Stimulated activated CD4-positive, alpha-beta T cell treated with anti-CD3 and anti-CD28 coated beads, Interleukin-2, amount 100 ng/mL, for 24 hours (primary cell): ENCODE data around the gene SCN2A.
A peak's percentile ranks its signal among the peaks of the same experiment; 100 is the strongest.
"Not testable (repeated sequence)": the region's sequence is repeated elsewhere in the genome, so short reads cannot be mapped to it uniquely, and the experiment has no call there.

ENCODE experiments used
- DNase-seq, 2 donors: peaks; one replicate each; pipeline ENCODE4 v3.0.0-alpha.2; 2020

SCN2A gene

GRCh38 chr2:165256618-165257017 lies 17.4 kb downstream of the SCN2A start:
- no peak for DNase-seq

- not testable (repeated sequence) for DNase-seq
Observed at GRCh38 chr2:165260347-165260746, 21.1 kb downstream of the SCN2A start.

DNA sequence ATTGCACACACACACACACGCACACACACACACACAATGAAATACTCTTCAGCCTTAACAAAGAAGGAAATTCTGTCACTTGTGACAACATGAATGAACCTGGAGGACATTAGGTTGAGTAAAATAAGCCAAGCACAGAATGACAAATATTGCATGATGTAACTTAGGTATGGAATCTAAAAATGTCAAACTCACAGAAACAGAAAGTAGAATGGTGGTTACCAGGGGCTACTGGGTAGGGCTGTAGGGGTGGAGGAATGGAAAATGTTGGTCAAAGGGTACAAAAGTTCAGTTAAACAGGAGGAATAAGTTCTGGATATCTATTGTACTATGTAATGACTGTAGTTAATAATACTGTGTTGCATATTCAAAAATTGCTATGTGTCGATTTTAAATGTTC lies 29.5 kb downstream of the SCN2A start:
- DNase-seq: peak in 1 of 2 donors; percentile 1

DNA sequence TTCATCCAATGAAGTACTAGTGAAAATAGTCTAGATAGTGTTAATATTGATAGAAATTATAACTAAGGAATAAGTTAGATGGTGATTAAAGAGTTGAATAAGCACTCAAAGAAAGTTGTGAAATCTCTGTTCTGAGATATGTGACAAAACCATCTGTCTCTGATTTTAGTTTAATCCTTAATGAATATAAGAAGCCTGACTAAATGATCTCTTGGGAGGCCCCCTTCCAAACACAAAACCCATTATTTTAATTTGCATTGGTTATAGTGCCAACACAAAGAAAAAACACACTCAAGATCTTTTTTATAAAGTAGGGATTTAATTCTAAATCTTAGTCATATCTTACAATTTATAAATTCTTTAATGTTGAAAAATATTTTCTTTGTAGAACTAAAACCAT lies 34.0 kb downstream of the SCN2A start:
- no peak for DNase-seq

DNA sequence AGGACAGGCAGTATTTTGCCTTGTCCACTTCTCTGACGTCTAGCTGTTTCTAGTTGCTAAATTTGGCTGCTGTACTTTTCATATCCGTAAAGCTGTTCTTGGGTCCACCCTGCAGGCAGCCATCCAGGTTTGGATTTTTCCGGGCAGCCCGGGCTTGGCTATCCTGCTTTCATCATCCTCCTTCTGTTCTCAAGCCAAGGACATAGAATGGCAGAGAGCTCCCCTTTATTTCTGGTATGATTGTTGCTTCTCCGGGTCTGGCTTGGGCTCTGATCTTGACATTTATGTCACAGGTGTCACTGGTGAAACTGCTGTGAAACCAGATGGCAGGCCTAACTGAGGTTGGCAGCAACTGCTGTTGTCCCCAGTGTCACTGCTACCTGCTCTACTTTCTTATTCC lies 35.5 kb downstream of the SCN2A start:
- DNase-seq: no peak

- no peak for DNase-seq
Observed at GRCh38 chr2:165275932-165276331, 36.7 kb downstream of the SCN2A start.

DNA sequence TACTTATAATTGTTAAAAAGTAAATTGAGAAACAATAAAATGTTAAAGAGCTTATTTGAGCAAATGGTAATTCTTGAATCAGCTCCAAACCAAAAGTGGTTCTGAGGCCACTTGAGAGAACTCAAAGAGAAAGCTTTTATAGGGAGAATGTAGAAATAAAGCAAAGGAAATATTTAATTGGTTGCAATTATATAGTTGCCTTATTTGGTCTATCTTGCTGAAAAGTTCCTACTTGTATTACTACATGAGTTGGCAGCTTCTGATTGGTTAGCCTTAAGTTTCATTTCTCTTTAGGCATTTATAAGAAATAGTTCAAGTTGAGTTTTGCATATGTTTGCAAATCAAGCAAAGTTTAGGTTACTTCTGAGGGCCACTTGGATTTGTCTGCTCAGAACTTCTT lies 38.1 kb downstream of the SCN2A start:
- no peak for DNase-seq

DNA sequence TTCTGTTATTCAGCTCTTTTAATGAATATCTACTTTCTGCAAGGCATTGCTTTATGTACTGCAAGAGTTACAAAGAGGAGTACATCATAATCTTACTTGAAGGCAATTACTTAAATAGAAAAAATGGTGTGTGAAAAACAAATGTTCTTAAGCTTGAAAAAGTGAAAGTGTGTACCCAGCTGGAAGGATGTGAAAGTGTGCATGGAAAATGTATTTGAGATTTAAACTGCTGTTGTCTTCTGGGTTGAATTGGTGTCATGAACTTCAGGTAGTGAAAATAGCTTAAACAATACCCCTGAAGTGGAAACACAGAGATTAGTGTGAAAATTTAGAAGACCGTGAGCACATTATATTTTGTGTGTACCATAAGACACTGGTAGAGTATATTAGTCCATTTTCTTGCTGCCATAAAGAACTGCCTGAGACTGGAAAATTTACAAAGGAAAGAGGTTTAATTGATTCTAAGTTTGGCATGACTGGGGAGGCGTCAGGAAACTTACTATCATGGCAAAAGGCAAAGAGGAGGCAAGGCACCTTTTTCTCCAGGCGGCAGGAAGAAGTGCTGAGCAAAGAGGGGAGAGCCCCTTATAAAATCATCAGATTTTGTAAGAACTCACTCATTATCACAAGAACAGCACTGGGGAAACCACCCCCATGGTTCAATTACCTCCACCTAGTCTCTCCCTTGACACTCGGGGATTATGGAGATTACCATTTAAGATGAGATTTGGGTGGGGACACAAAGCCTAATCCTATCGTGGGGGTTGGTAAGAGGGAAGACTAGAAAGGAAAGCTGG lies 38.8 kb downstream of the SCN2A start:
- no peak for DNase-seq

DNA sequence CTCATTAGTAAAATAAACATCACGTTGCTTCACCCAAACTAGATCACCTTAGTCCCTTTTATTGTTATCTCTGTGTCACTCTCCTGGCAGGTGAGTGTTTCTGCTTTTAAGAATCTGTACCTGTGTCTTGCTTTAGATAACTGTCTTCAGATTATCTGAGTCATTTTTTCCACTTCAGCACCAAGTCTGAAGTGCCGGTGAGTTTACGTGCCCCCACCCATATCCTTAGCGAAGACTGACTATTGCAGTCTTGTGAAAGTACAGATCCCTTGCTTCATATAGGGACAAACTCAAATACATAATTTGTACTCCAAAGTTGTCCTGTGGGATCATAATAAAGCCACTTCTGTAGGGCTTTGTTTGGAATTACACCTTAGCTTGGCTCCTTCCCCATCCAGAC lies 41.1 kb downstream of the SCN2A start:
- DNase-seq: no peak

- DNase-seq: no peak
Observed at GRCh38 chr2:165281387-165281786, 42.2 kb downstream of the SCN2A start.

GRCh38 chr2:165283342-165283741 lies 44.1 kb downstream of the SCN2A start:
- no peak for DNase-seq

DNA sequence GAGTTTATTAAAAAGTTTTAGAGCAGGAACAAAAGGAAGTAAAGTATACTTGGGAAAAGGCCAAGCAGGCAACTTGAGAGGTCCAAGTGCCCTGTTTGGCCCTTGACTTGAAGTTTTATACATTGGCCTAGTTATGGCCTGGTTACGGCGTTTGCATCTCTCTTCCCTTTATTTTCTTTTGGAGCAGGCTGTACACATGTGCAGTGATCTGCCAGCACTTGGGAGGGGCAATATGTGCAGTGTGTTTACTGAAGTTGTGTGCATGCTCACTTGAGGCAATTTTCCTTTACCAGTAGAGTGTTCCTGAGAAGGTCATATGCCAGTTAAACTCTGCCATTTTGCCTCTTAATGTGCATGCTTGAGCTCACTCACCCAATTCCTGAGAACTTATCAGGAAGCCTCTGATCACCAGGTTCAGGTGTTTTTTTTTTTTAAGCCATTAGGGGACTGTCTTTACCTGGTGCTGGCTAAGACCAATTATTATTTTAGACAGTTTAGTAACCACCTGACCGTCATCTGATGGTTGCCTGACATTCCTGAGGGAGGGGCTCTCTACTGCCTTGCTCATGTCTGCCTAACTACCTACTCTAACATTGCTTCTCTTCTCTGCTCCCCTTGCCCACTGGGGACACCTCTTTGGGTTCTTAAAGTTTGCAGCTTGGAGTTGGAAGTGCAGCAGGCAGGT lies 48.0 kb downstream of the SCN2A start:
- DNase-seq: no peak

- no peak for DNase-seq
Observed at GRCh38 chr2:165289069-165289468, 49.9 kb downstream of the SCN2A start.

DNA sequence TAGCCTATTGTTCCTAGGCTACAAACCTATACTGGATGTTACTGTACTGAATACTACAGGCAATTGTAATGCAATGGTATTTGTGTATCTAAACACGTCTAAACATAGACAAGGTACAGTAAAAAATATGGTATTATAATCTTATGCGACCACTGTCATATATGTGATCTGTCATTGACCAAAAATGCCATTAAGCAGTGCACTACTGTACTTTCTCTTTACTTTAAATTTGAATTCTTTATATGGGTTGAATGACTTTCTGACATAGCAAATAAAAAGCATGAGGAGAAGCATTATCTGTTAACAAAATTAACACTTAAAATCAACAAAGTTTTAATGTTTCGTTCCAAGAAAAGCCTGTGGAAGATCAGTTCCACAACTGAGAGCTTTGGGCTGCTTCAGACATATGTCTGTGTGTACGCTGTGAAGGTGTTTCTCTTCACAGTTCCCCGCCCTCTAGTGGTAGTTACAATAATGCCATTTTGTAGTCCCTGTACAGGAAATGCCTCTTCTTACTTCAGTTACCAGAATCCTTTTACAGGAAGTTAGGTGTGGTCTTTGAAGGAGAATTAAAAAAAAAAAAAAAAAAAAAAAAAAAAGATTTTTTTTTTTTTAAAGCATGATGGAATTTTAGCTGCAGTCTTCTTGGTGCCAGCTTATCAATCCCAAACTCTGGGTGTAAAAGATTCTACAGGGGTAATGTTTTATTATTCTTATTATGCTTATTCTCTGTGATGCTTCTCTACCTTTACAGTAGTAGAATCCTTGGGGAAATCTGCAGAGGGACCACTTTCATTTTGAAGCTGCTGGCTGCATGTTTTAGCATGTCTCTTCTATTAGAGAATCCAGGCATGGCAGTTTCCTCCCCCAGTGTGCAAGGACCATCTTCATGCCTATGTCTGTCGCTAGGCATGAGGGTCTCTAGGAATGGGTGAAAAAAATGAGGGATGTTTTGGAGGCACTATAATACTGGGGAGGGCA lies 54.5 kb downstream of the SCN2A start:
- DNase-seq: peak; percentile 6 to 23

GRCh38 chr2:165294912-165295311 lies 55.7 kb downstream of the SCN2A start:
- DNase-seq: no peak

GRCh38 chr2:165295643-165296042 lies 56.4 kb downstream of the SCN2A start:
- no peak for DNase-seq

DNA sequence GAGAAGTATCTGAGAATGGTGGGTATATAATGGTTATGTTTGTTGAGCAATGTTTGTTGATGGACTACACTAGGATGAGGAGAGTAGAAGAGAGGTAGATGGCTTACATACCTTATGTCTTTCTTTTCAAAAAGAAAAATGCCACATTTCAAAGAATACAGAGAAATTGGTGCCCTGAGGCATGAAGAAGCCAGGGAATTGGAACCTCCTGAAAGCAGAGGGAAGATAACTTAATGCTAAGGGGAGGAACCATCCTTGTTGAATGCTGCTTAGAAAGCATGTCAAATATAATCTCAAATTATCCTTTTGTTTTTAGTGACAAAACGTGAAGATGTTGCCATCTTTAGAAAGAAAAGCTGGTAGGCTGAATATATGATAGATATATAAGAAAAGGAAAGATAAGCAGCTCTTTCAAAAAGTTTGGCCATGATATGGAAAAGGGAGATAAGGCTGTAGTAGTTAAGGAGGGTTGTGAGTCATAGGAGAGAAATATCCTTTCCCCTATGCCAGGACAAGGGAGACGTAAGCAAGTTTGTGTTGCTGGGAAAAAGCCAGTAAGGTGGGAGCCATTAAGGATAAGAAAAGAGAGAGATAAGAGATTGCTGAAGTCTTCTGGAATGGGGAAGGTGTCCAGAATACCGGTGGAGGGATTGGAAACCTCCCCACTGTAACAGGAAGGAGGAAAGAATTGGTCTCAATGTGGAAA lies 66.3 kb downstream of the SCN2A start:
- DNase-seq: no peak

GRCh38 chr2:165307317-165307716 lies 68.1 kb downstream of the SCN2A start:
- no peak for DNase-seq

DNA sequence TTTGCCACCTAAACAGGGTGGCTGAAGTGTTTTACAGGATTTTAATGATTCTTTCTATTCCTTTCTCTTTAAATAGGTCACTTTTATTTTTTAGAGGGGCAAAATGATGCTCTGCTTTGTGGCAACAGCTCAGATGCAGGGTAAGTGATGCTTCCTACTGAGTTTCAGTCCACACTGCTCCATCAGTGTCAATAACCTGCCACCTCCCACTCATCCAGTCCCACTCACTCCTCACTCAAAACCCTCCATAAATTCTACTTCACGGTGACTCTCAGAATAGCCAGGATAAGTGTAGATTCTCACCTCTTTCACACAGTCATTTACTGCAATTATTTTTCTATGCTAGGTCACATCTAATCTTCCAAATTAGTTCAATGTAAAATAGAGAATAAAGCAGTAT lies 72.7 kb downstream of the SCN2A start:
- DNase-seq: no peak

GRCh38 chr2:165312999-165313398 lies 73.8 kb downstream of the SCN2A start:
- DNase-seq: no peak

GRCh38 chr2:165313509-165313908 lies 74.3 kb downstream of the SCN2A start:
- DNase-seq: no peak

DNA sequence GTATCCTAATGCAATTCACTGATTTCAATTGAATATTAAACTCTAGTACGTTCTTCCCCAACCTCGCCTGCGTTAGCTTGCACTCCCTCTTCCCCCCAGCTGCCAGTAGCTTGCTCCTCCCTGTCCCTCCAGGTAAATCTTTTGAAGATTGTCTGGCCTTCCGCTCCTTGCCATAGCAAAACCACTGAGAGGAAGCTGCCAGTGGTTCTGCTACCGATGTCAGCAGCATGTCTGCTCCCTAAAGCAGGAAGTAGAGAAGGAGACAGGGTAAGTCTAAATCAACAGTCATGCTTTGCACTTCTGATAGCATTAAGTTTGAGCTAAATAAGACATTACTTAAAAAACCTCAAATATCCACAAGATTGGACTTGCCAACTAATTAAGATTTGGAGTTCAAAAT lies 89.1 kb downstream of the SCN2A start:
- no peak for DNase-seq

DNA sequence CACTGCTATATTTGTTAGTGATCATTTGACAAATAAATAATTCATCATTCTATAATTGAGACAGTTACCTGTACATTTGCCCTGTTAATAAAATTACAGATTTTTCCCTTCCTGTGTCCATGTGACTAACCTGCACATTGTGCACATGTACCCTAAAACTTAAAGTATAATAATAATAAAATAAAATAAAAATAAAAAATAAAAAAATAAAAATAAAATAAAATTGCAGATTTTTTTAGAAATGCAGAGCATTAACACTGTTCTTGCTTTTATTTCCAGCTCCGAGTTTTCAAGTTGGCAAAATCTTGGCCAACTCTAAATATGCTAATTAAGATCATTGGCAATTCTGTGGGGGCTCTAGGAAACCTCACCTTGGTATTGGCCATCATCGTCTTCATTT lies 105.1 kb downstream of the SCN2A start:
- DNase-seq: not testable (repeated sequence)
